Measurements from ENCODE around the gene THEM4.

Gene THEM4

DNA sequence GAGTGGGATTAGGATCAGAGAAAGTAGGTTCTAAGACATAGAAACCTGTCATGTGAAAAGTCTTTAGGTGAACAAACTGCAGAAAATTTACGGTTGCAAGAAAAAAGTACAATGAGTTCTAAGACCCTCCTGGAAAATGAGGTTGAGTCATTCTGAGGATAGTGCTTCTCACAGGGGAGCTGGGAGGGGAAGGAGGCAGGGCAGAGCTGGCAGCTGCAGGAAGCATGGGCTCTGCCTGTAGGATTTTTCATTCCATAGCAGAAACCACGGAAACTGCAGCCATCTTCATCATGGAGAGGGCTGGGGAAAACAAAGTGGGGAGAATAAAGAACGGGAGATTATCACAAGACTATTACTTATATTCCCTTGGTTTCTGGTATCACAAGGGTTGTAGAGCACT is 25.8 kb upstream of the THEM4 start:
- in situ Hi-C loops (cut with MboI; ENCODE audit: low pct_unique_long_range_greater_than_20kb, low sequenced_read_pairs, unreplicated experiment) = loop anchor here (10.0 kb wide), 1 partner anchor 70 kb away; no protein-coding TSS in a partner anchor
- TF ChIP-seq, protein P1, sequence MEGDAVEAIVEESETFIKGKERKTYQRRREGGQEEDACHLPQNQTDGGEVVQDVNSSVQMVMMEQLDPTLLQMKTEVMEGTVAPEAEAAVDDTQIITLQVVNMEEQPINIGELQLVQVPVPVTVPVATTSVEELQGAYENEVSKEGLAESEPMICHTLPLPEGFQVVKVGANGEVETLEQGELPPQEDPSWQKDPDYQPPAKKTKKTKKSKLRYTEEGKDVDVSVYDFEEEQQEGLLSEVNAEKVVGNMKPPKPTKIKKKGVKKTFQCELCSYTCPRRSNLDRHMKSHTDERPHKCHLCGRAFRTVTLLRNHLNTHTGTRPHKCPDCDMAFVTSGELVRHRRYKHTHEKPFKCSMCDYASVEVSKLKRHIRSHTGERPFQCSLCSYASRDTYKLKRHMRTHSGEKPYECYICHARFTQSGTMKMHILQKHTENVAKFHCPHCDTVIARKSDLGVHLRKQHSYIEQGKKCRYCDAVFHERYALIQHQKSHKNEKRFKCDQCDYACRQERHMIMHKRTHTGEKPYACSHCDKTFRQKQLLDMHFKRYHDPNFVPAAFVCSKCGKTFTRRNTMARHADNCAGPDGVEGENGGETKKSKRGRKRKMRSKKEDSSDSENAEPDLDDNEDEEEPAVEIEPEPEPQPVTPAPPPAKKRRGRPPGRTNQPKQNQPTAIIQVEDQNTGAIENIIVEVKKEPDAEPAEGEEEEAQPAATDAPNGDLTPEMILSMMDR (IDR thresholded peaks at IDR 0.05; ENCODE audit: extremely low read depth, insufficient read depth, missing control alignments) = no peak
- no peak for DNase-seq (ENCODE audit: low spot score)

DNA sequence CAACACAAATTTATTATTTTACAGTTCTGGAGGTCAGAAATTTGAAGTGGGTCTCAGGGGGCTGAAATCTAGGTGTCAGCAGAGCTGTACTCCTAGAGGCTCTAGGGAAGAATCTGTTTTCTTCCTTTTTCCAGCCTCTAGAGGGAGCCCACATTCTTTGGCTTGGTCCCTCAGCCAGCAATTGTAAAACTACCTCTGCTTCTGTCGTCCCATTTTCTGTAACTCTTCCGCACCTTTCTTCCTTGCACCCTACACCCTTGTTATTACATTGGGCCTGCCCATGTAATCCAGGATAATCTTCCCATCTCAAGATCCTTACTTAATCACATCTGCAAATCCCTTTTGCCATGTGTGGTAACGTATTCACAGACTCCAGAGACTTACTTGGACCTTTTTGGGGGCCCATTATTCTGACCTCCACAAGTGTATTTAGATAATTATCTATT is 24.8 kb upstream of the THEM4 start:
- in situ Hi-C loops (cut with MboI; ENCODE audit: low pct_unique_long_range_greater_than_20kb, low sequenced_read_pairs, unreplicated experiment) = loop anchor here (10.0 kb wide), 1 partner anchor 71 kb away; no protein-coding TSS in a partner anchor
- TF ChIP-seq, protein P1 (IDR thresholded peaks at IDR 0.05; ENCODE audit: extremely low read depth, insufficient read depth, missing control alignments) = peak; percentile 83
- DNase-seq (ENCODE audit: low spot score) = peak; percentile 46

DNA sequence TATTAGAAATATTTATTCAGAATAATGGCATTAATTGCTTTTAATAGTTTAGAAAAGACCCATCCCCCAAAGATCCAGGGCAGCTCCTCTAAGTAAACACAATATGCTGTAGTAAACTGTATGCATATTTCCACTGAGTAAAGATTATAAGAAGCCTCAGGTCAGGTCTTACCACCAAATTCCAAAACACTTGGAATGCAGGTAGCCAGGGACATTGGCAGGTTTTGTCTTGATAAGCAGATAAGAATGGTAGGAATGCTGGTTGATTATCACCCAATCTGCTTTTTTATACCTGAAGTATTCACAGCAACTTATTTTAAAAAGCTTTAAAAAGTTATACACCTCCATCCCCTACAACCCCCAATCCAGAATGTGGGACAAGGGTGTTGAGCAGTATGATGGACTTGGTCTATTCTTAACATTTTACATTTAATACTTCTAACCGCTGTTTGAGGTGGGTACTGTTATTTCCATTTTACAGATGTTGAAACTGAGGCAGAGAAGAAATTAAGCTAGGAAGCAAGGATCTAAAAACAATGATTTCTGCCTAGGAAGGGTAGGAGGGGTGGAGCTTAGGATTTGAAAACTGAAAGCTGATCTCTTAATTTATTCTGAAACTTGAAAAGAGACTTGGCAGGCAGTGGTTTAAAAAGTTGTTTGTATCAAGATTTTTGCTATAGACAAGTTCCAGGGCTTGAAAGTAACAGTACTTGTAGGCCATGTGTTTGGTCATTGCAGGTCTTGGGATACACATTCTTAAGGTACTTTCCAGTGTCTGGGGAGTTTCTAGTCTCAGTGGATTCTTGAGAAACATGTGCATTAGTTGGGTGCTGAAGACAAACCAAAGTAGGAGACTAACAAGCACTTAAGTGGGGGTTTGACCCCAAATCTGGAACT is 15.6 kb upstream of the THEM4 start:
- TF ChIP-seq, protein P1 (IDR thresholded peaks at IDR 0.05; ENCODE audit: extremely low read depth, insufficient read depth, missing control alignments) = no peak
- DNase-seq (ENCODE audit: low spot score) = peak; percentile 22
- in situ Hi-C loops (cut with MboI; ENCODE audit: low pct_unique_long_range_greater_than_20kb, low sequenced_read_pairs, unreplicated experiment) = no loop called here

DNA sequence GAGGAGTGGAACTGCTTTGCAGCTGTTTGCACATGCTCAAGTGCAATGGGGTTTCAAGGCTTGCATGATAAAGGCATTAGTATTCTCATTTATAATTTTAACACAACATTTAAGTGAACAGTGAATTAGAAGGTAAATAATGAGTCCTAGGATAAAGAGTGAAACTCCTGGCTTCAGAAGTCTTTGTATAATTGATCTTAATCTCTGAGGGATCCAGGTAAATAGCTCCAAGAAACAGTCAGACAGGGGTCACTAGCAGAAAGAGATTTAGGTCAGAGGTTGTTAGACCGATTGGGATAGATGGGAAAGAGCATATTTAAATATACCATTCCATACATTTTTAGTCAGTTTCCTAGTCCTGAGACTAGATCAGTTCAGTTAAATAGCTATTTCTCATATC is 14.1 kb upstream of the THEM4 start:
- no peak for DNase-seq (ENCODE audit: low spot score)
- in situ Hi-C loops (cut with MboI; ENCODE audit: low pct_unique_long_range_greater_than_20kb, low sequenced_read_pairs, unreplicated experiment) = no loop called here
- TF ChIP-seq, protein P1 (IDR thresholded peaks at IDR 0.05; ENCODE audit: extremely low read depth, insufficient read depth, missing control alignments) = no peak

DNA sequence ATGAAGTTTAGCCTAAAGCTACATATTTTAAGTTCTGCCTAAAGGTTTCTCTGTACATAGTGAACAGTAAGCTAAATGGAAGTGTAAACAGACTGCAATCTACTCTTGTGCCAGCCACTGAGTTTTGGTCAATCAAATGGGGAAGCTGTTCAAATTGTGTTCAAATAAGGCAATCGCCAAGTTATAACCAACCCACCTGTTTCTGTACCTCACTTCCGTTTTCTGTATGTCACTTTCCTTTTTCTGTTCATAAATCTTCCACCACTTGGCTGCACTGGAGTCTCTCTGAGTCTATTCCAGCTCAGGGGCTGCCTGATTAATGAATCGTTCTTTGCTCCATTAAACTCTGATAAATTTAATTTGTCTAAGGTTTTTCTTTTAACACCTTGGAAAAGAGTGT is 10.8 kb upstream of the THEM4 start:
- TF ChIP-seq, protein P1 (IDR thresholded peaks at IDR 0.05; ENCODE audit: extremely low read depth, insufficient read depth, missing control alignments) = no peak
- in situ Hi-C loops (cut with MboI; ENCODE audit: low pct_unique_long_range_greater_than_20kb, low sequenced_read_pairs, unreplicated experiment) = no loop called here
- no peak for DNase-seq (ENCODE audit: low spot score)

DNA sequence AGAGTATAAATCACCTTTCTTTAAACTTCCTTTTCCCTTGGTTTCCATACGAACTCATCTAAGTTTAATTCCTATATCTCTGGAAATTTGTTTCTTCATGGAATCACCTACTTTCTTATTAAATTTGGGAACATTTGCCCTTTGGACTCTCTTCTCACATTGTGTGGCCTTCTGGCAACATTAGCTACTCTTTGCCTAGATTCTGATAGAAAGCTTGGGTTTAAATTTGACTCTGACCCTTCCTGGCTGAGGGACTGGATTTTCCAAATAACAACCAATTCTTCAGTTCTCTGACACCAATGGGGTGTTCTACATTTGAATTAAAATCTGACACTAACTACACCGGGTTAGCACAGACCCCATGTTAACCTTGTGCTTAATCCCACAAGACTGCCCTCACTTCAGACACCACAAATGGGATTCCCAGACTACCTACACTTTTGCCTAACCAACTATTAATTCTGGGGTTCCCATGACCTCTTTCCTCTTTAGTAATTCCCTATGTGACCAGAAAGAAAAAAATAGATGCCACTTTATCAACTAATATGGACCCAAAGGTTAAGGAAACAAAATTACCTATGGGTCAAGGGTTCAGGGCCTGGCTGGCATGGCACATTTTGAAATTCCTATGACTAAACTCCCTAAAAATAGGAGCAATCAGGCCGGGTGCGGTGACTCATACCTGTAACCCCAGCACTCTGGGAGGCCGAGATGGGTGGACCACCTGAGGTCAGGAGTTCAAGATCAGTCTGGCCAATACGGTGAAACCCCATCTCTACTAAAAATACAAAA is 9.7 kb upstream of the THEM4 start:
- no peak for DNase-seq (ENCODE audit: low spot score)
- in situ Hi-C loops (cut with MboI; ENCODE audit: low pct_unique_long_range_greater_than_20kb, low sequenced_read_pairs, unreplicated experiment) = no loop called here
- TF ChIP-seq, protein P1 (IDR thresholded peaks at IDR 0.05; ENCODE audit: extremely low read depth, insufficient read depth, missing control alignments) = no peak
